Right ventricle myocardium superior (tissue), 1 donor: Measurements from ENCODE around the gene PARD3. TPM values are rescaled to one million over a fixed set of nuclear protein-coding genes. Genes with fewer than 3 reads are reported as not detected.

Source experiments
- ATAC-seq: fragments of 200-7000 bp; cut with Tn5 transposase; one replicate; pipeline ENCODE4 v1.9.1; 2020; ENCODE audit warnings: mild to moderate bottlenecking; ENCODE audit not compliant: poor library complexity
- DNase-seq: peaks from one replicate; pipeline ENCODE4 v3.0.0-alpha.2; 2020
- intact Hi-C: fragments of 100-400 bp; cut with DNase I; formaldehyde crosslinking; loops from one replicate; pipeline ENCODE4 v1.11.2; 2022
- total RNA-seq: library from RNA; stranded (reverse); fragmentation: NEBNext Ultra II Directional; extraction: Animal tissue kit (Norgen Biotek cat#: 25700); gene quantifications from one replicate; pipeline ENCODE4 v1.2.1, GENCODE V29; 2021
- donor health status: DM: no; HTN: yes; CAD: no; lungs with severe emphysema.

PARD3 gene
- total RNA-seq, 1 donor from 2014 or later, result 33.5 TPM

DNA sequence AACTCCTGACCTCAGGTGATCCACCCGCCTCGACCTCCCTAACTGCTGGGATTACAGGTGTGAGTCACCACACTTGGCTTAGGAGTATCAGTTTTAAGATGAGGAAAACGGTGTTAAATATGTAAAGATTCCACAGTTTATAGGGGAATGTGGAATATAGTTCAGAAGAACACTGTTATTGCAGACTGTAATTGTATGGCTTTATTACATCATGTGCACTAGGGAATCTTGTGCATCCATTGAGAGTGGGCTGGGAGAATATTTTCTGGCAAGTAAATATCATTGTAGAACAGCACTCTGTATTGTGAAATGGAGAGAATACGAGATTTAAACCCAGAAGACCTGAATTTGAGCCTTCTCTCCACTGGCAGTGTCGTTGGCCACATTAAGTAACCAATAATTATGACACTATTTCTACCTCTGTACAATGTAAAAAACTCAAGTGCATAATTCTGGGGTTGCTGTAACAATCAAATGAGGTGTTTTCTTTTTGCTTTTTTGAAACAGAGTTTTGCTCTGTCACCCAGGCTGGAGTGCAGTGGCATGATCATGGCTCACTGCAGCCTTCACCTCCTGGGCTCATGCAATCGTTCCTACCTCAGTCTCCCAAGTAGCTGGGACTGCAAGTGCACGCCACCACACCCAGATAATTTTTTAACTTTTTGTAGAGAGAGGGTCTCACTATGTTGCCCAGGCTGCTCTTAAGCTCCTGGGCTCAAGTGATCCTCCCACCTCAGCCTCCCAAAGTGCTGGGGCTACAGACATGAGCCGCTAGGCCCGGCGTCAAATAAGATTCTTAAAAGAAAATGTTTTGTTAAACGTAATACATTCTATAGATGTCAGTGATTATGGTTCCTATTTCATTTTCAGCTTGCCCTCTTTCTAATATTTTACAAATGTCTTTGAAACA lies 12.0 kb upstream of the PARD3 start:
- intact Hi-C loops, result no loop called here
- DNase-seq (no peak), ATAC-seq (no peak)

DNA sequence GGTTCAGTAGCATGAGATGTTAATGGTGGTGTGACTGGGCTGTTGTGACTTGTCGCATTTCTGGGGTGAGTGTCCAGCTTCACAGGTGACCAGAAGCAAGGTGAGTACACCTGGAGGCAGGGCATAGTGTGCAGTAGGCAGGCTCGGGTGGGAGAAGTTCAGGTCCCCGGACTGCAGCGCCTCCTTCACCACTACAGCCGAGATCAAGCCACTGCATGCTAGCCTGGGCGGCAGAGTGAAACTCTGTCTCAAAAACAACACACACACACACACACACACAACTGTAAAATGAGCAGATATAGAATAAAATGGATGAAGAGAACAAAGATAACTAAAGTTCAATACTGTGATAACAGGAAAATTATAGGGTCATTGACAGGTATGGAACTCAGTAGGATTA lies 11.1 kb upstream of the PARD3 start:
- ATAC-seq (no peak), DNase-seq (no peak)
- intact Hi-C loops, result no loop called here

DNA sequence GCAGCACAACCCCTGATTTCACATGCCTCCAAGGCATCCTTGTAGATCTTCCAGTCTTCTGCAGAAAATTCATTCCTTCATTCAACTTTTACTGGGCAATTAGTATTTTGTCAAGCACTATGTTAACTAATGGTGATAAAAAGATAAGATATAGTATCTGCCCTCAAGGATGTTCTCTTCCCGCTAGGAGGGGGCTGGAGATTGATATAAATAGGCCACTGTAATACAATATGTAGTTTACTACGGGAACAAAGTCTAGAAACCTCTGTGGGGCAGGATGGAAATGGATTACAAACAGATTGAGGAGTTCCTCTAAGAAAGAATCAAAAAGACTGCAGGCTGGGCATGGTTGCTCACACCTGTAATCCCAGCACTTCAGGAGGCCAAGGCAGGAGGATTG lies 10.3 kb upstream of the PARD3 start:
- no peak for ATAC-seq
- intact Hi-C loops, result no loop called here

DNA sequence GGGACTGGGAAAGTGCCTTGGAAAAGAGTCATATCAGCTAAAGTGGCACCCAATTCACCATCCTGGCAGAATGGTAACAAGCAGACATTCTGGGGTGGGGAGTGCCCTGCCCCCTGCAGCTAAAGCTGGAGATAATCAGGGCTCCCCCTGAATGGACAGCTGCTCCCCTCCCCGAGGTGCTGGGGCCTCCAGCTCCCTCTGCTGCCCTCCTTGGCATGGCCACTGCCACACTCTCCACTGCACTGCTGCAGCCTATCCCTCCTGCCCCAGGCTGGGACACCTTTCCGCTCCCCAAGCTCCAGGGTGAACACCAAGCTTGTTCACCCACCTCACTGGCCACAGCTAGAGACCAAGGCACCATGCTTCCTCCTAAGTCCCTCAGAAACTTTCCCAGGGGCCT lies 9.8 kb upstream of the PARD3 start:
- intact Hi-C loops, result no loop called here
- peak; percentile 71 for ATAC-seq
- peak; percentile 41 for DNase-seq

More for the DNA sequence above, 10.3 kb upstream of the PARD3 start:
- no peak for DNase-seq

DNA sequence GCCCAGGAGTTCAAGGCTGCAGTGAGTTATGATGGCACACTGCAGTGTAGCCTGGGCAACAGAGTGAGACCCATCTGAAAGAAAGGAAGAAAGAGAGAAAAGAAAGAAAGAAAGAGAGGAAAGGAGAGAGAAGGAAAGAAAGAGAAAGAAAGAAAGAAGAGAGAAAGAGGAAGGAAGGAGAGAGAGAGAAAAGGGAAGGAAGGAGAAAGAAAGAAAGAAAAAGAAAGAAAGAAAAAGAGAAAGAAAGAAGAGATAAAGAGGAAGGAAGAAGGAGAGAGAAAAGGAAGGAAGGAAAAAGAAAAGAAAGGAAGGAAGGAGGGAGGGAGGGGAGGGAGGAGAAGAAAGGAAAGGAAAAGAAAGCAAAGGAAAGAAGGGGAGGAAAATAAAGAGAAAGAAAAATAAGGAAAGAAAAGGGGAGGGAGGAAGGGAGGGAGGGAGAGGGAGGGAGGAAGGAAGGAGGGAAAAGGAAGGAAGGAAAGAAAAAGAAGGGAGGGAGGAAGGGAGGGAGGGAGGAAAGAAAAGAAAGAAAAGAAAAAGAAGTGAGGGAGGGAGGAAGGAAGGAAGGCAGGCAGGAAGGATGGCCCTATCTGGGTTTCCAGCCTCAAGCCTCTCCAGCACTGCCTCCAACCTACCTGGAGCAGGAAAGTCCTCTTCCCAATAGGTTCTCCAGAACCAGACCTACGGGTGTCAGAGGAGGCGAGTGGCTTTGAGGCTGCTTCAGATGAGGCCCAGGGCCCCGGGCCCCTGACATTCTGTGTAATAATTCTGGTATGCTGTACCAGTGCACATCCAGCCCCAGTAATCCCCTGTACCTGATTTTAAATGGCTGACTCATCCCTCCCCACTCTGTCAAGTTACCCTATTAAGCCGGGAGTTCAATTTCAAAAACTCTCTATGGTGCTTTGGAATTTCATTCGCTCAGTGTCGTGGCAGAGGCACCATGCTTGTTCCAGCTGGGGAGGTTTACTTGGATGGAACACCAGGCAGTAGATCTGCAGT lies 6.8 kb upstream of the PARD3 start:
- DNase-seq (no peak), ATAC-seq (no peak)
- intact Hi-C loops, result no loop called here

DNA sequence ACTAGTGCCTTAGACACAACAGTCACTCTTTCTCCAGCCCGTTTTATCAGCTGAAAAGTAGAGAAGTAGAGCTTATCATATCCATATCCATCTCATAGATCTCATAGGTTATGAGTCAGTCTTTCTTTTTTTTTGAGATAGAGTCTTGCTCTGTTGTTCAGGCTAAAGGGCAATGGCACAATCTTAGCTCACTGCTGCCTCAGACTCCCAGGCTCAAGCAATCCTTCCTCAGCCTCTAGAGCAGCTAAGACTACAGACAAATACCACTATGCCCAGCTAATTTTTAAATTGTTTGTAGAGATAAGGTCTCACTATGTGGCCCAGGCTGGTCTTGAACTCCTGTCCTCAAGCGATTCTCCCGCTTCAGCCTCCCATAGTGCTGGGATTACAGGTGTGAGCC lies 2.5 kb upstream of the PARD3 start:
- ATAC-seq (no peak), DNase-seq (no peak)
- intact Hi-C loops, result loop anchor here (10.0 kb wide), 2 partner anchors 93 to 153 kb away; no protein-coding TSS in a partner anchor

DNA sequence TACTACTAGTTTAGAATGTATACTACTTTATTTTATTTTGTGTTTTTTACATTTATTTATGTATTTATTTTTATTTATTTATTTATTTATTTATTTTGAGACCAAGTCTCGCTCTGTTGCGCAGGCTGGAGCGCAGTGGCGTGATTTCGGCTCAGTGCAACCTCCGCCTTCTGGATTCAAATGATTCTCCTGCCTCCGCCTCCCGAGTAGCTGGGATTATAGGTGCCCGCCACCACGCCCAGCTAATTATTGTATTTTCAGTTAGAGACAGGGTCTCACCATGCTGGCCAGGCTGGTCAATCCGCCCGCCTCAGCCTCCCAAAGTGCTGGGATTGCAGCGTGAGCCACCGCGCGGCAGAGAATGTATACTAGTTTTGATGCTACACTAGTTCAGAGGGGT lies 2.0 kb upstream of the PARD3 start:
- no peak for DNase-seq

DNA sequence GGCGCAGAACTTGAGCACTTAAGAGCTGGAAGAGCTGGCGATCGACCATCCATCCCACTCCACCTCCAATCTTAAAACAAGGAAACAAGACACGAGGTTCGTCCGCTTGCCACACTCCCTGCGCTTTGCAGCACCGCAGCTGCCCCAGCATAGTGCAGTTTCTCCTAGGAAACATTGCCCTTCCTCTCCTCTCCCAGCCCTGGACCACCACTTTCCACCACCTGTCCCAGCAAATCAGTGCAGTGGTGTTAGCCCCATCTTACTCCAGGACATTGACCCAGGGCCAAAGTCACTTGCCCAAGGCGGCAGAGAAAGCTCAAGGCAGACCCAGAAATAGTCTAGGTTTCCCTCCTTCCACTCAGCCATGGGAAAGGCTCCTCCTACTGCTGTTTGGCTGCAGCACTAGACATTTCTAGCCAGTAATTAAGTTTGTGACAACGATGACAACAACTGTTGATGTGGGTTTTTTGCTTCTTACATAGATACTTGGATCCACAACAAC lies 1.5 kb upstream of the PARD3 start:
- peak; percentile 23 for ATAC-seq
- DNase-seq, result no peak
- intact Hi-C loops, result loop anchor here (10.0 kb wide), 2 partner anchors 92 to 152 kb away; no protein-coding TSS in a partner anchor

More for the DNA sequence above, 2.0 kb upstream of the PARD3 start:
- intact Hi-C loops, result loop anchor here (10.0 kb wide), 2 partner anchors 92 to 152 kb away; no protein-coding TSS in a partner anchor
- no peak for ATAC-seq

DNA sequence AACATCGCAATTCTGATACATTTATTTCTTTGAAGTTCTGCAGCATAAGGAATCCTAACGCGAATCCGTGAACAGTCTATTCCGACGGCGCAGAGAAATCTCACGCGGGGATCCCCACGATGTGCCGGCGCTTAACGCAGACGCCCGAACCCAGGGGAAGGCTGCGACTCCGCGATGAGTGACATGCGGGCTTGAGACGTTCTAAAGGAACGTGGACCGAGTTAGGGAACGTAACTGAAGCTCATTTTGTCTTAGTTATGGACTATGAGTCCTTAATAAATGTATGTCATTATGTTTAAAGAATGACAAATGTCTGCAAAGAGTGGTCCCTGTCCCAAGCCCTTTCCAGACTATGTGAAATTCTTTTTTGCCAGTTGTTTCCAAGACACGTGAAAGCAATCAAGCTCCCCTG lies 995 bp upstream of the PARD3 start:
- intact Hi-C loops, result loop anchor here (10.0 kb wide), 2 partner anchors 91 to 151 kb away; no protein-coding TSS in a partner anchor
- no peak for ATAC-seq
- no peak for DNase-seq

DNA sequence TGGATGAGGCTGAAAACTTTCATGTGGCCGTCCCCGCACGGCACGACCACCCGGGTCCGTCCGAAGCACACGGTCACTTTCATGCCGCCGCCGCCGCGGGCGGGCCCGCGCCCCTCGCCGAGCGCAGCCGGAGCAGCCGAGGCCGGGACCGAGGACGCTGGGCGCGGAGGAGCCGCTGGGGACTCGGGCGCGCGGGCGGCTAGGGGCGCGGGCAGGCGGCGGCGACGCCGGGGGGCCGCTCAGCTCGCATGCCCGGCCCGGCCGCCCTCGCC lies 247 bp downstream of the PARD3 start:
- DNase-seq, result no peak
- intact Hi-C loops, result loop anchor here (10.0 kb wide), 2 partner anchors 90 to 150 kb away; no protein-coding TSS in a partner anchor
- ATAC-seq, result no peak

DNA sequence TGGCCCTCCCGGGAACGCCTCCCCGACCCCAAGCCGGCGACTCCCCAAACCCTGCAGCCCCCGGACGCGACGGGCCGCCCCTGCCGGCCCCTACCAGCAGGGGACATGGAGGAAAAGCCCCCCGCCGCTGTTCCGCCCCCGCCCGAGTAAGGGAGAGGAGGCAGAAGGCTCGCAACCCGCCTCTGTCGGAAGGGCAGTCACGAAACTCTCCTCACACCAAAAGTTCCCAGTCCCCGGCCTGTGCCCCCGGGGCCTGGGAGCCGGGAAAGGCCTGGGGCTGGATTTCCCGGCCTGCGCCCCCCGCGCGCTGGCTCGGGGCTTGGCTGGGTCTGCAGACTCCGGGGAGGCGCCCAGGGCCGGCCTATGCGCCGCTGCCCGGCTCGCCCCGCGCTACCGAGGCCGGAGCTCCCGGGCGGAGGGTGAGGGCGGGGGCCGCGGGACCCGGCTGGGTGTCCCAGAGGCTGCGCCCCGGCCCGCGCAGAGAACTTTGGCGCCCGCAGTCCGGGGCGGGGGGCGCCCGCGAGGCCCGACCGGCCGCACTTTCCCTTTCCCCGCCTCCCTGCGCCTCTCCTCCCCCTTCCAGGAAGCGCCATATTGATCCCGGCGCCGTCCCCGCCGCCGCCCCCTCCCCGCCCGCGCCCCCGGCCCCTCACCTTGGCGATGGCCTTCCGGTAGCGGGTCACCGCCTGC lies 728 bp downstream of the PARD3 start:
- intact Hi-C loops, result loop anchor here (10.0 kb wide), 2 partner anchors 90 to 150 kb away; no protein-coding TSS in a partner anchor
- DNase-seq, result peak; percentile 68
- ATAC-seq, result peak; percentile 45

DNA sequence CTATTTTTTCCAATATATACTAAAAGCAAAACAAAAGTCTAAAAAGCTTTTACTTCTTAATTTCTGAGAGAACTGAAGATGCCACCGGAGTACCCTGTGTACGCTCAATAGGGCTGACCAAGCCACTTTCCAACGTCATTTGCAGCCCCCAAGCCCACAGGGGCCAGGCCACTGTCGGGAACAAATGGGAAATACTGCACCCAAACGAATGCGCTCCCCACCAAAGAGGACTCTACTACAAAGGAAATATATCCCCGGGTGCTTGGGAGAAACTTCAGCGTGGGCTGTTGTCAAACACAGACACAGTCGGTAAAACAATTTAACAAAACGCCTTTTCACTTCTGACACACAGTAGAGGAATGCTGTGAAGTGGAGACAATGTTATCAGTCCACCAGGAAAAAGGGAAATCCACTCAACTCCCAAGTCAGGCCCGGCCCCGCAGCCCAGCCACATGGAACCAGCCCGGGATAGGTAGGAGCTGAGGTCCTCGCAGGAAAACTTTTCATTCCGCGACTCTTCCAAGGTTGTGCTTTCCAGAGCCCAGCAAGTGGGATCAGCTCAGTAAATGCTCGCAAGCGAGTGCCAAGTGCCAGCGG lies 1.4 kb downstream of the PARD3 start:
- intact Hi-C loops, result loop anchor here (10.0 kb wide), 2 partner anchors 89 to 149 kb away; no protein-coding TSS in a partner anchor
- DNase-seq (peak; percentile 48), ATAC-seq (peak; percentile 21)

DNA sequence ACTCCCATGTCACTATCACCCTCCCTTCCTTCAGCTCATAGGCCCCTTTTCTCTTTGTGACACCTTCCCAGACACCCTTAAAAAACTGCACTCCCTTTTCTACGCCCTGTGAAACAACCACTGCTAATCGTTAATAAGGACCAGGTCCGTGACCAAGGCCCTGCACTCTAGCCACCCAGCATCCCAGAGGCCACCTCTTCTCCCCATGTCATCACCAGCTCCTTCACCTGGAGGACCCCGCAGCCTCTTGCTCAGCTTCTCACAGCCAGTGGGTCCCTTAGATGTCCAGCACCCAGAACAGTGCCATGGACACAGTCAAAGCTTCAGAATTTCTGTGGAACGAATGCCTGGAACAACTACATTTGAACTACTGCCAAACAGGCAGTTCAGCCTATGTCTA lies 2.3 kb downstream of the PARD3 start:
- intact Hi-C loops, result loop anchor here (10.0 kb wide), 2 partner anchors 88 to 148 kb away; no protein-coding TSS in a partner anchor

DNA sequence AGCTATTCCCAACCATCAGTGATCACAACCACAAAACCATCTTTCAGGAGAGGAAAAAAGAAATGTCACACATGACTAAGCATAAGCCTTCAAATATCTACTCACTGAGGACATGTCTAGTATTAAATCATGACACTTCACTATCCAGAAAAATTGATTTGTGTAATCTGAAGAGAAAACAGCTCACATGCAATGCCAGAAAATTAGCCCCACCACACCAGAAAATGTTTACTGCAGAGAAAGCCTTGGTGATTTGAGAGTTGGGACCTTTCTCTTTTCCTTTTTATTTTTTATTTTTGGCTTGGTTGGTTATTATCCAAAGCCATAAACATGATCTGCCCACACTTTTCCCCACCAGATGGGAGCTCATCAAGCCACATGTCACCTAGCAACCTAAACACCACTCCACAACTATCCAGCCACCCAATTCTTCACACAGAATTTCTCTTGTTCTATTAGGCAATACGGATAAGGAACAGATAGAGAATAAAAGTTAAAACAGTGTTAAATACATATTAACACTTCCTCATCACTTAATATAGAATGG lies 3.1 kb downstream of the PARD3 start:
- no peak for ATAC-seq
- DNase-seq, result no peak
- intact Hi-C loops, result loop anchor here (10.0 kb wide), 2 partner anchors 87 to 147 kb away; no protein-coding TSS in a partner anchor

More for the DNA sequence above, 2.3 kb downstream of the PARD3 start:
- ATAC-seq (no peak), DNase-seq (no peak)

DNA sequence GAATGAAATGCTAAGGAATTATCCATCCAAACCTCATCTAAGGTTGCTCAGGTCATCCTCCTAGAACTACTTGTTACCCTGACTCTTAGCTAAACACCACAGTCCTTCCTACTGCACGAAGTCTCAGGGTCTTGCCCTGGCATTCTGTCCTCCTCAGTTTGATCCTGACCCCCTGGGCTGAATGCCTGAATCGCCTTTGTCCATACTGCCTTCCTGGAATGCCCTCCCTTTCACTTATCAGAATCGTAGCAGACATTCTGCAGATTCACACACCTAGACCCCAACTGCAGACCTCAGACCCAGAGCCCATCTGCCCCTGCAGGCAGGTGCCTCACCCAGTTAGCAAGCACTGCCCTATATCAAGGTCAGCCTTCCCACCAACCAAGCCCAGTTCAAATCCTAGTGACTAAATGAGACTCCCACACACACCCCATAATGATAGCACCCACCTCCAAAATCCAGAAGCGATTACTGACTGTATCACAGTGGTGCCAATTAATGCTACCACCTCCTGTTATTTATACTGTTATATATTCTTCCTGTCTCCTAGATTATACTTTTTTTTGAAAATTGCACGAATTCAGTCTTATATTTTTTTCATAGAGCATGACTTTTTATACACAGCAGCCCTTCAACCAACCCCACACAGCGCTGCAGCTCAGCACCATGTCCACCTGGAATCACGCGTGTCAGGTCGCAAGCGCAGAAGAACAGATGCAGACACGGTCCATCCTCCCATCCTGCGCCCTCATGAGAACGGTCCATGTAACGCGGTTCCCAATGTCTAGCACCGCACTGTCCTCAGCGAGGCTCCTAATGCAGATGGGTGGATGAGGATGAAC lies 3.7 kb downstream of the PARD3 start:
- no peak for DNase-seq
- intact Hi-C loops, result loop anchor here (10.0 kb wide), 2 partner anchors 87 to 147 kb away; no protein-coding TSS in a partner anchor

DNA sequence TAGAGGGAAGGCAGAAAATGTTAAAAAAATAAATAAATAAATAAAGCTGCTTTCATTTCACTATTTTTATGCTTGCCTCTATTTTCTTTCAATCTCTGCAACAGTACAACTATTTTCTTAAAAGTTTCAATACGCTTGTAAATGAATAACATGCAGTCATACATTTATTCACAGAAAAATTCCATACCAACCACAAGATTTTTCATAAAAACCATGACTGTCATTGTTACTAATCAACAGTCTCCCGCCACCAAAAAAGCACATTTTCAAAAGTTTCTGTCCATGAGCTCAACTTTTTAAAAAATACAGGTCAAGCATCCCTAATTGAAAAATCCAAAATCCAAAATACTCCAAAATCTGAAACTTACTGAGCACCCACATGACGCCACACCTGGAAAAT lies 5.3 kb downstream of the PARD3 start:
- intact Hi-C loops, result loop anchor here (10.0 kb wide), 2 partner anchors 85 to 145 kb away; no protein-coding TSS in a partner anchor
- no peak for DNase-seq
- no peak for ATAC-seq

More for the DNA sequence above, 3.7 kb downstream of the PARD3 start:
- ATAC-seq, result no peak
